Superior temporal gyrus (tissue), 1 donor: ENCODE data around the gene ZNF771.

ENCODE experiments used
- DNase-seq: peaks from one replicate; pipeline ENCODE4 v3.0.0-alpha.2; 2016; ENCODE audit errors: extremely low spot score

ZNF771 gene

DNA sequence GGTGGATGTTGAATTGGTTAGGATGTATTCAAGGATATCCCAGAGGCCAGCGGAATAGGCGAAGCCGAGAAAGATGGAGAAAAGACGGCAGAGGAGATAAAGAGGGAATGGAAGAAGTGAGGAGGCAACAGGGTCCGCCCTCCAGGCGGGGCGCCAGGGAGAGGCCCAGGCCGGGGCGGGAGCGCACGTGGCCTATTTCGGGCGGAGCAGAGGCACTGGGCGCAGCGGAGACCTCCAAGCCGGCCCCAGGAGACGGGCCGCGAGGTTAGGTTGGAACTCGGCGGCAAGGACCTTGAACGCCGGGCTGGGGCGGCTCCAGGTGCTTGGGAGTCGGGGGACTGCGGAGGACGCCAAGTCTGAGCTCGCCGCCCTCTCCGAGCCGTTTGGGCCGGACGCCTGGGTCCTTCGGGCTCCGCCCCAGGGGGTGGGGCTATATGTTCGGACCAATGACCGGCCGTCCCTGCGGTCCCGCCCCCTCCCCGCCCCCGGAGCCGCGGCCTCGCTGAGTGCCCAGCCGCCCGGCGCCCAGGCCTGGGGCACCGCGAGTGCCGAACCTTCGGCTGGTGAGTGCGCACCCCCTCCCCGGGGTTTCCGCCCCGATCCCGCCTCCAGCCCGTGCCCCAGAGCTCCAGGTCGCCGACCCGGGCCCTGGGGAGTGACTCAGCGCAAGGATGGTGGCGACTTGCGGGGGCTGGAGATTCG lies at the start of gene ZNF771:
TSS of gene ZNF771 (plus strand) at position 505 of the 702 bp plus-strand sequence. CDS start 448 bp downstream, outside the sequence.
- DNase-seq, result peak; percentile 92

DNA sequence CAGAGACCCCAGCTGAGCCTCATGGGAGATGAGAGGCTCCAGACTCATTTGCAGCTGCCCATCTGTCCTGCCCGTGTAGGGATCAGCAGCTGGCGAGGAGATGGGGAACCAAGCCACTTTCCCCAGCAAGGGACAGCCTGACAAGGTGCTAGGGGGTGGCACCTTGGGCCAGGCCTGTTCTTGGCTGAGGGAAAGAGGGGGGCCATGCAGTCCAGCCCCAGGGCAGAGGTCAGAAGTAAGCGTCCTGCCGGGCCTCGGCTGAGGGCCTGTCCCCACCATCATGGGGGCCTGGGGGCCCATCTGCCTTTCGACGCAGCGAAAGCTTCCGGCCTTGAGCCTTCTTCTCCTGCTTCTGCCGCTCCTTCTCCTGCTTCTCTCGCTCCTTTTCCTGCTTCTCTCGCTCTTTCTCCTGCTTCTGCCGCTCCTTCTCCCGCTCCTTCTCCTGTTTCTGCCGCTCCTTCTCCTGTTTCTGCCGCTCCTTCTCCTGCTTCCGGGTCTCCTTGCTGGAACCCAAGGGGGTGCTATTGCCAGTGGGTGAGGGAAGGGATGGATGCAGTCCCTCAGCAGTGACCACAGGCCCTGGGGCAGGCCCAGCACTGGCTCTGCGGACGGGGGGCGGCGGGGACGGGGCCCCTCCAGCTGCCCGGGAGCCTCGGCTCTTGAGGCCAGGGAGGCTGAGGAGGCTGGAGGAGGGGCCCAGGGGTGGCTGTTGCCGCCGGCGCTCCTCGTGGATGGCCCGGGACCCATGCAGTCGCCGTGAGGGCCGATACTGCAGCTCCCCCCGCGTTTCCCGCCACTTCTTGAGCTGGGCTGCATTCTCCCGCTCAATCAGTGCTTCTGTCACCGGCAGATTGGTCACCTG lies 49.5 kb upstream of the ZNF771 start:
- DNase-seq, result no peak

DNA sequence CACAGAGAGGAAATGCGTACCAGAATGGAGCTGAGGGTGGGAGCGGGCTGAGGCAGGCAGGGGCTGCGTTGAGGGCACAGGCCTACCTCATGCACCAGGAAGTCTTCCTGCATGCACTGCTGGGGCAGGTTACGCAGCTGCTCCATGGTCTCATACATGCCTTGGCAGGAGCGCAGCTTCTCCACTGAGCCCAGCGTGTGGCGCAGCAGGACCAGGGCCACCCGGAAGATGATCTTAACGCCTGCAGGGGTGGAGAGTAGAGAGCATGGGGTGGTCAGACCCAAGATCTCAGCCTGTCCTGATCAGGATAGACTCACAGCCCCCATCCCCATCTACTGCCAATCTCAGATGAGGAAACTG lies 48.8 kb upstream of the ZNF771 start:
- DNase-seq, result no peak

DNA sequence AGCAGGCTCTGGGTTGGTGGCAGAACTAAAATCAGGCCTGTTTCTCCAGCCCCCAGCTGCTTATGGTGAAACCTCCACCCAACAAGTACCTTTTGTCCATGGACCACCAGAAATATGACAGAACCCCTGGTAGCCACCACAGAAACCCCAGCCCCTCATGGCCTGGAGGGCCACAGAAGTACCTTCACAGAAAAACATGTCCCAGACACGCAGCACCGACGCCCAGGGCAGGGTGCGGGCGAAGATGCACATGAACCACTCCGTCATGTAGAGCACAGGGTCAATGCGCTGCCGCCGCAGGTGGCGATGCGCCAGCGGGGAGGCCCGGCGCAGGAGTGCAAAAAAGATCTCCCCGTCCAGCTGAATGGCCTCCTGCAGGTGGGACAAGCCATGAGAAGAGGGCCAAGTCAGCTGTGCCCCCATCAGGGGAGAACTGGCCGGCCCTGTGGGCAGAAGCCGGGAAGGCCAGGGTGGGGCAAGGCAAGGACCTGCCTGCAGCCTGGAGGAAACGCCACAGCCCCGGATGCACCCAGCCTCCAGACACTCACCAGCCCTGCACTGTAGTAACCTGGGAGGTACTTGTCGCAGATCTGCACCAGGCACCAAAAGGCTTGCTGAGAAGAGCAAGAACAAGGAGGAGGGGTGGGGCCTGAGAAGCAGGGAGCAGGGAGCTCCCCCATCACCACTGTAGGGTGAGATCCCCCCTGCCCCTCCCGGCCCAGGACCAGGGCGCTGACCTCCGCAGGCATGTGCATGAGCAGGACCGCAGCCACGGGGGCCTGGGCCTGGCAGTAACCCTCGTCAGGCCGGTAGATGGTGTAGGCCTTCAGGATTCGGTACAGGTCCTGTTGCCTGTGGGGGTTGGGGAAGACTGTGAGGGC lies 48.2 kb upstream of the ZNF771 start:
- DNase-seq, result no peak

DNA sequence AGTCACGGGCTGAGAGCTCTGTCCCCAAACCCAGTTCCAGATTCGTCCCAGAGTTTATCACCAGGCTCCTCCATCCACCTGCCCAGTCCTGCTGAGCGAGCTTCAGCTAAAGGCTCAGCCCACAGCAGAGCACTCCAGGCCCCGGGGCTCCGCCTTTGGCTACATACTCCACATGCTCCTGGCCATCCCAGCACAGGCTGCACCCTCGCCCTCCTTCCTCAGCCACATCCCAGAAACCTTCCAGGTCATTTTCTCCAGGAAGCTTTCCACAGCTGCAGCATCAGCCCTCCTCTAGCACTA lies 47.6 kb upstream of the ZNF771 start:
- no peak for DNase-seq

DNA sequence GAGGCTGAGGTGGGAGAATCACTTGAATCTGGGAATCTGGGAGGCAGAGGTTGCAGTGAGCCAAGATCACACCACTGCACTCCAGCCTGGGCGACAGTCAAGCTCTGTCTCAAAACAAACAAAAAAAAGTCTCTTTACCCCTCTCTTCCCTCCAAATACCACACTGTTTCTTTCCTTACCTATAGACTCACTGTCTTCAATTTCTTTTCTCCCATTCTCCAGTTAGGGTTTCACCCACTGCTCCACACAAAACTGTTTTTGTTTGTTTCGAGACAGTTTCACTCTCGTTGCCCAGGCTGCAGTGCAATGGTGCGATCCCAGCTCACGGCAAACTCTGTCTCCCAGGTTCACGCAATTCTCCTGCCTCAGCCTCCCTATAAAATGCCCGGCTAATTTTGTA lies 46.2 kb upstream of the ZNF771 start:
- no peak for DNase-seq

DNA sequence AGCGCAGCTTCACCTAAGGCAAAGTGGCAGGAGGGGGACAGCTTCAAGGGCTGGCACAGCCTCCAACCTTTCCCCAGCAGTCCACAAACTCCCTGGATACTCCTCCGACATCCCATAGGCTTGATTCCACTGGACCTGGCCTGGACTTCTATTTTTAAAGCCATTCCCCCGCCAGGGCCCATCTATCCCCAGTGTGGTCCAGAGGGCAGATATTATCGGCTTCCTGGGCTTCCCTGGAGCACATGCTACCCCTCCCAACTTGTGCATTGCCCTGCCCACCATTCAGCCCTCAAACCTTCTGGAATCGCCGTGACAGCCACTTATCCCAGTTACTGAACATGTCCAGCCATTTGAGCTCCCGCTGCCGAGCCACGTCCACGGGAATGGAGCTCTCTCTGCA lies 42.2 kb upstream of the ZNF771 start:
- no peak for DNase-seq

DNA sequence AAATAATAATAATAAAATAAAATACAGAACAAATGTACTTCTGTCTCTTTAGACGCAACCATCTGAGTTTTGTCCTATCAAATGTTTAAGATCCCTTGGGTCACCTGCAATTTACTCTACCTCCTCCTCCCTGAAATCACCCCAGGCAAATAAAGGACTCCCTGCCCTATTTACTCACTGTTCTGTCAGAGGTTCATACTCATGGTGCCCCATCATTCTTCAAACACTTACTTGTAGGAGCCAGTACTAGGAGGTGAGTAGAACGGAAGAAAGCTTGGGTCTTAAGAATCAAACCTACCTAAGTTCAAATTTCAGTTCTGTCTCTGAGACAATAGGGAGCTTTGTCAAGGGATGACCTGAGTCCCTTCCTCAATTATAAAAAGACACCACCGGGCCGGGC lies 40.9 kb upstream of the ZNF771 start:
- DNase-seq, result no peak

DNA sequence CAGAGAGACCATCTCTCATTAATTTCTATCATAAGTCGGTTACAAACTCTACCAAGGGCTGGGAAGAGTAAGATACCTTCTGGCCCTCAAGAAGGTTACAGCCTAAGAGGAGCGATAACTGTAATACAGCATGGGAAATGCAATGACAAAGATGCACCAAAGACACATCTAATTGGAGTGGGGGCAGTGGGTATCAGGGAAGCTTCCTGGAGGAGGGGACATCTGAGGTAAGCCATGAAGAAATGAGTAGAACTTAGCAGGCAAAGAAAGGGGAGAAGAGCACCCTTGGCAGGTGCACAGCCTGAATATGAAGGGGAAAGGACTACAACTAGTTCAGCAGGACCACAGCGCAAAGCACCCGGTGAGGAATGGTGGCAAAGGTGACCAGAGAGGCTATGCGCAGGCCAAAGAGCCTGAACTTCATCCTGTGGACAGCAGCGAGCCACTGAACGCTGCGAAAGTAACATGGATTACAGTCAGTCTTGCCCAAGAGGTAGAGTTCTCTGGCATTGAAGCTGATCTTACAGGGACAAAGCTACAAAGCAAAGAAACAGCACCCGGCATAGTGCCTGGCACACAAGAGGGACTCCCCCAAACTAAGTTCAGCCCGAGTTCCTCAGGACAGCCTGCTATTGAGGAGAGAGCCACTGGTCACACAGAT lies 39.9 kb upstream of the ZNF771 start:
- no peak for DNase-seq

DNA sequence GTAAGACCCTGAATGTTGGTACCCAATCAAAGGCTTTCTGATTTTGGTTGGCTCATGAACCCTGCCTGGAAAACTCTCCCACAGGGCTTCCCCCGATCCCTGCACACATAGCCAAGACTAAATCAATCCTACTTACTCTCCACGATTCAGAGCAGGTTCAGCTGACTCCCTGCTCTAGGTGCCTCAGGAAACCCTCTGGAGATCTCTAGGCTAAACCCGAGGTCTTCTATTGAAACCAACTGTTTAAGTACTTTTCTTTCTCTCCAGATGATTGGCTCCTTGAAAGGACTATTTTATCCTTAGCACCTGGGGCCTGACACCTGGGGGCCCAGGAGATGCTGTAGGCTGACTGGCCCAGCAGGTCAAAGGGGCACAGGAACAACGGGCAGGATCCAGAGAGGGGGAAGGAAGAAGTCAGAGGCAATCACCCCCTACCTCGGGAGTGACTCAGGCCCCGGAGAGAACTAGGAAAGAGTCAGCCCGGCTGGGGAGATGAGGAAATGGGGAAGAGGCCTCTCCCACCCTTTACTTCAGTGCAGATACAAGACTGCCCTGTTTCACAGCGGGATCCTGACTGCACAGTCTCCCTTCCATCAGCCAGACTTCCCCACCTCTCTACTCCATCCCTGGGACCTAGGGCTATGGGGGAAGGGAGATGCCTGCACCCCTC lies 39.1 kb upstream of the ZNF771 start:
- DNase-seq, result no peak

DNA sequence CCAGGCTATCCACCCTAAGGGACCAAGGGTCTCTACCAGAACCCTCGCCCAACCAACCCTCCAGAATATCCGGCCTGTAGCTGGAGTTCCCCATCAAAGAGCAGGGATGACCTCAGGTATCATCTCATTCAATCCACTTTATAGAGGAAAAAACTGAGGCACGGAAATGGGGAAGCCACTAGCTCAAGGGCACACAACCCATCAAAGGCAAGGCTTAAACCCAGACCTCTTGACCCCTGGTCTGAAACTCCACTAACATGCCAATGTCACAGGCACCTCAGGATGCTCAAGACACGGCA lies 38.7 kb upstream of the ZNF771 start:
- no peak for DNase-seq

DNA sequence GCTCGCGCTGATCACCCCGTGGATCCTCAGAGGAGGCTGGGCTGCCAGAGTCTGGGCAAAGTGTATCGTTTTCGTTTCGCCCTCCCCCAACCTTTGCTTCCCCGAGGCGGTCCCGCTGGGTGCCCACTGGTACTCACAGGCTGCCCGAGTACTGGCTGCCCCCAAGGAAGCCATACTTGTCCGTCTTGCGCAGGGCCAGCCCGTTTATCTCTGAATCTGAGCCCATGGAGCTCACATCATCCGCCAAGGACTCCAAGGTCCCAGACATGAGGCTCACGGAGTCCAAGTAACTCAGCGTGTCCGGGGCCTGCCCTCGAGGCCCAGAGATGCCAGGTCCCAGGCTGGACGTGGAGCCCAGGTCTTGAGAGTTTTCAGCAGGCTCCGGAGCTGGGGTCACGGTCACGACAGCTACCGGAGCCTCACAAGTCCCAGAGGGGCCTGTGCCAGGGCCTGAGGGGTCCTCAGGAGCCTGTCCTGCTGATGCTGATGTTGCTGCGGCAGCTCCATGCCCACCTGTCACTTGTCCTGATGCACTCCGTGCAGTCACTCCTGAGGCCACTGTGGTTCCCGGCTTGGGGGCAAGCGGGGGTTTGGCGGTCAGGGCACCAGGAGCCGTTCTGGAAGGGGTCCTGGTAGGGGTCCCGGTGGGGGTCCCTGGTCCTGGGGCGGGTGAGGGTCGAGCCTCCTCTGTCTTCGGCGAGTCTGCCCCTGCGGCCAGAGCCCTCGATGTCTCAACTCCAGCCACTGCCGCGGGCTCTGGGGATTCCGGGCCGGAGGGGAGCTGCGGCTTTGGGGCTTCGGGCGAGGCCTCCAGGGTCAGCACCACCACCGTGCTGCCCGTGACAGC lies 38.1 kb upstream of the ZNF771 start:
- no peak for DNase-seq

DNA sequence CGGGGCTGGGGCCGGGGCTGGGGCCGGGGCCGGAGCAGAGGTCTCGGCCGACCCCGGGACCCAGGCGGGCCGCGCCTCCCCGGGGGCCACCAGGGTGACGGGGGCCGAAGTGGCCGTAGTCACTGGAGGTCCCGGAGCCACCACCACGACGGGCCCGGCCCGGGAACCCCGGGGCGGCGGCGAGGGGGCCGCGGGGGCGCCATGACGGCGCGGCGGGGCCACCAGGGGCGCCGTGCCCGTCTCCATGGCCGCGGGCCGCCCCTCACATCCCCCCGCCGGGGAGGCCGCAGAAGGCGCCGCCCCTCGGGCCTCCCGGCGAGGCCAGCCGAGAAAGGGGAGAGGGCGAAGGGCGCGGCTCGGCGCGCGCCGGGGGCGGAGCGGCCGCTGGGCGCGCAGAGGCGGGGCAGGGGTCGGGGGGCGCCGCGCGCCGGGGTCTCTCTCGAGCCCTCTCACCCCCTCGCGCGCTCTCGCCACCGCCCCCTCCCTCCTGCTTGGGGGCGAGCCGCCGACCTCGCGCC lies 37.4 kb upstream of the ZNF771 start:
- no peak for DNase-seq

DNA sequence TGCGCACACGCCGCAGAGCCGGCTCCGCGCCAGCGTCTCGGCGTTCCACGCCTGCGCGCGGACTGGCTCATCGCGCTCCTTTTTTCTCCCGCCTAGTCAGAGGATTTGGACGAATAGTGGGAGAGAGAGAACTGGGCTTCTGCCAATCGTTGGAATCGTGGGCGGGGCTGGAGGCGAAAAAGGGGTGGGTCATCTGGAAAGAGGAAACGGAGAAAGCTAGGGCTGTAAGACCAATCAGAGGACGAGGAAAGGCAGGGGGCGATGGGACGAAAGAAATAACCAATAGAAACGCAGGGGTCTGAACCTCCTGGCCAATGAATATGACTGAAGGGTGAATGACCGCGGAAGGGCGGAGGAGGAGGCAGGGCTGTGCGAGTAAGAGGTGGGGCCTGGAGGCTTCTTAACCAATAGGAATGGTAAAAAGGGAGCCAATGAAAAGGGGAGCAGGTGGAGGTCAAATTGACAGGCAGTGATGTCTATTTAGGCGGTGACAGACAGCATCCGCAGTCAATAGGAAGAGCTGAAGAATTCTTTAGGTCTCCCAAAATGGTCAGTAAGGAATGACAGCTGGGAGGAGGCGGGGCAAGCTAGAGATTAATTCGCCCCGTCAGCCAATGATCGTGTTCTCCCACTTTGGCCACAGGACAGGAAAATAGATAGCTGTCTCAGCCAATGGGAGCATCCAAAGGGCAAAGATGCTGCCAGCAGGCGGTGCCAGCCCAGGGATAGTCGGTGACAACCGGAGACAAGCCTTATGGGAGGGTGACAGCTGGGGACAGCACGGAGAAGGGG lies 36.8 kb upstream of the ZNF771 start, which contains the start of gene TBC1D10B:
TSS of gene TBC1D10B (minus strand) at position 39 of the 792 bp plus-strand sequence. CDS start 311 bp downstream, outside the sequence.
- DNase-seq, result peak; percentile 100

DNA sequence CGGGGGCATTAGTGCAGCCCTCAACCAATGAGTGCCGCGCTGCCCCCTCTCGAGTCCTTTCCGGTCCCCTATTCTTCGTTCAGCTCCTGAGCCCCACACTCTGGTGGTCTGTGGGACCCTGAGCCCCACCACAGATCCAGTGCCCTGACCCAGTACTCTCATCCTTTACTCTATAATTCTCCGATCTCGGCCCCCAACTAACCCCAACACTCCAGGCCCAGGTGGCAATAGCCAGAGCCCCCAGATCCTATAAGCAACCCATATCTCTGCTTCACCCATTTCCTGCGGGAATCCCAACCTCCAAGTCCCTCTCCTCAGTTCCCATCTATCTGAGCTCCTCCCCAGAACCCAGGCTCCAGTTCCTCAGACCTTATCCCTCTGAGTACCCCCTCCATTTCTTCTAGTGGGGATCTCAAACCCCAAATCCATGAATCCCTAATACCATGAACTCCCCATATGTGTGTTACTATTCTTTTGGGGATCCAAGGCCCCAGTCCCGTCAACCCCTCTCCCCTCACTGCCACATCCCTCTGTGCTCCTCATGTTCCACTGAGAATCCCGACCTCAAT lies 36.1 kb upstream of the ZNF771 start:
- DNase-seq, result no peak

DNA sequence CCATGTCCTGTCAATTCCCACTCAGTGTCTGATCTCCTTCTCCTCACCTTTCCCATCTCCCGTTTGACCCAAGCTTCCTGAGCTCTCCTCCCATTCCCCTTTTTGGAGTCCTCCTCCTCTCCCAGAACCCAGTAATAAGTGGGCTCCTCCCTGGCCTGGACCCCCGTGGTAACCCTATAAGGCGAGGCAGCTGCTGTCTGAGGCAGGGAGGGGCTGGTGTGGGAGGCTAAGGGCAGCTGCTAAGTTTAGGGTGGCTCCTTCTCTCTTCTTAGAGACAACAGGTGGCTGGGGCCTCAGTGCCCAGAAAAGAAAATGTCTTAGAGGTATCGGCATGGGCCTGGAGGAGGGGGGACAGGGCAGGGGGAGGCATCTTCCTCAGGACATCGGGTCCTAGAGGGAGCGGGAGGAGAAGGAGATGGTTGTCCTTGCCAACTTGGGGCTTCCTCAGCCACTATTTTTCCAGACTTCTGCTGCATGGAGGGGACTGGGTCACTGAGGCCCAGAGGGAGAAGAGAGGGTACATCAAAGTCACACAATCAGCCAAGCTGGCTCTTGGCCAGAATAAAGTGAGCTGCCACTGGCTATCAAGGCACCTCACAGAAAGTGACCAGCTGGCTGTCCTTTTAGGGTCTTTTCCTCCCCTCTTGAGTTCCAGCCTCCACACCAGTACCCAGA lies 35.2 kb upstream of the ZNF771 start:
- DNase-seq, result no peak

DNA sequence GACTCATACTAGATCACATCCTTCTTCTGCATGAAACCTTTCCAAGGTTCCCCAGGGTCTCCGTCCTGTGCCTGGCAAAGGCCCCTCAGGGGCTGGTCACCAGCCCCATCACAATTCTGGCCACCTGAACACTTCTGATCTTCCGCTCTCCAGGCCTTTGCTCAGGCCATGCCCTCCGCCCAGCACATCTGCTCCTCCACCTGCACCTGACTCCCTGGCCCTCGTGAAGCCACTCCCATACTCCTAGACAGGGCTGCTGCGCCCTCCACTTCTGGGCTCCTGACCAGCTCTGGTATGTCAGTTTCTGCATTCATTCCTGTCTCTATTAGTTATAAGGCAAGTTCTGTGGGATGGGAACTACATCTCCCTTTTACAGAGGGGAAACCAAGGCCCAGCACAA lies 34.7 kb upstream of the ZNF771 start:
- no peak for DNase-seq

DNA sequence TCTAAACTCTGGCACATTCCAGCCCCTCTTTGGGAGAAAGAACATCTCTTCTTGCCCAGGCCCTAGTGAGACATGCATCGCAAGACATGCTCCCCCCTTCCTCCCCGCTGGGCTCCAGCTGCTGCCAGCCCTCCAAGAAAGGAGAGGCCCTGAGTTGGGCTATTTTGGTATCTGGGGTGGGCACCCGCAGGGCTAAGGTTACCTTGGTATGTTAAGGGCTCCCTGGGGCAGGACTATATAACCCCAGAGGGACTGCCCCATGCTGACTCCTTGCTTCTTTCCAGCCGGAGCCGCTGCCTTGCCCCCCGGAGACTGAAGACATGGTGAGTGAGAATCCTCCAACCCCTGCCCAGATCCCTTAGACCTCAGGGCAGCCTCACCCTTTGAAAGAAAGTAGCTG lies 32.9 kb upstream of the ZNF771 start, which contains the start of gene MYL11:
TSS of gene MYL11 (plus strand) at position 265 of the 400 bp plus-strand sequence. CDS start at position 321, 56 bp downstream.
- DNase-seq, result no peak
